ENCODE measurements around the gene ATP2B2.

ATP2B2 gene

DNA sequence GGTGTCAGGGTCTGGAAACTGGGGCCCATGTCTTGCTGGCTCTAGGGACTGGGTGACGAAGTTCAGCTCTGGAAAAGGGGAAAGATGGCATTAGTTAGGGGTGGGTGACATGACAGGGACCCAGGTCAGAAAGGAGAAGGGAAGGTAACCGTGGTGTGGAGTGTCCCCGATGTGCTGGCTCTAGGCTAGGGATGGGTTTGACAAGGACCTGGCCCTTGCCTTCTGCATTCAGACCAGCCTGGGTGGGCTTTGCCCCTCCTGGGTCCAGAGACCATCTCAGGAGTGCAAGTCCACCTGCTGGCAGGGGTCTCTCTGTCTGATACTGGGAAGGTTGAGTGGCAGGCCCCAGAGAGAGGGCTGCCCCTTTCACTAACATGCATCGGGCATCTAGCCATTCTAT, 28.7 kb upstream of the ATP2B2 start:
- no peak overlapping the region for H3K18ac ChIP-seq (ENCODE audit: low read length)
- no peaks in the 10 kb centered on the region for H3K4me1 ChIP-seq (ENCODE audit: control insufficient read depth in 1 of 2, insufficient read depth in 2 of 2, low read length in 2 of 2)
- no peak overlapping the region for H3K23ac ChIP-seq (ENCODE audit: low read length)
- H2AK5ac ChIP-seq (ENCODE audit: low read length), result no peak overlapping the region
- no peak overlapping the region for H2BK120ac ChIP-seq (ENCODE audit: insufficient read depth, low read length, poor library complexity)
- H2AFZ ChIP-seq (ENCODE audit: insufficient read depth, low read length, poor library complexity), result no peak overlapping the region
- H3K79me1 ChIP-seq (ENCODE audit: low read length), result no peaks in the 10 kb centered on the region
- H3K4me3 ChIP-seq (ENCODE audit: low read depth, low read length), result no peak overlapping the region
- no peak for DNase-seq
- no peaks in the 10 kb centered on the region for H3K79me2 ChIP-seq (ENCODE audit: control insufficient read depth, insufficient read depth, low read length, poor library complexity)
- H3K14ac ChIP-seq (ENCODE audit: low read length), result no peak overlapping the region
- H3K4ac ChIP-seq (ENCODE audit: low read depth, low read length), result no peak overlapping the region
- H4K91ac ChIP-seq (ENCODE audit: low read depth, low read length), result no peak overlapping the region
- no CpG with 5 or more reads among the region's 4 CpGs for WGBS (ENCODE audit: extremely low coverage, insufficient coverage, insufficient read length)
- no peak overlapping the region for H4K12ac ChIP-seq (ENCODE audit: low read depth, low read length)
- H3K27ac ChIP-seq (ENCODE audit: low read depth, low read length), result no peak overlapping the region
- no peak overlapping the region for H2BK5ac ChIP-seq (ENCODE audit: low read depth, low read length, poor library complexity)
- H3K36me3 ChIP-seq (ENCODE audit: control insufficient read depth in 1 of 2, insufficient read depth in 2 of 2, low read length in 2 of 2), result no peaks in the 10 kb centered on the region
- H3K9me3 ChIP-seq (ENCODE audit: insufficient read depth, low read depth, low read length), result no peaks in the 10 kb centered on the region
- no peak overlapping the region for H2BK12ac ChIP-seq (ENCODE audit: low read length)
- no peak overlapping the region for H3K9ac ChIP-seq (ENCODE audit: low read length)
- H3K4me2 ChIP-seq (ENCODE audit: low read length), result no peak overlapping the region
- no peaks in the 10 kb centered on the region for H3K27me3 ChIP-seq (ENCODE audit: insufficient read depth, low read length)
- no peak overlapping the region for H4K8ac ChIP-seq (ENCODE audit: low read depth, low read length)

DNA sequence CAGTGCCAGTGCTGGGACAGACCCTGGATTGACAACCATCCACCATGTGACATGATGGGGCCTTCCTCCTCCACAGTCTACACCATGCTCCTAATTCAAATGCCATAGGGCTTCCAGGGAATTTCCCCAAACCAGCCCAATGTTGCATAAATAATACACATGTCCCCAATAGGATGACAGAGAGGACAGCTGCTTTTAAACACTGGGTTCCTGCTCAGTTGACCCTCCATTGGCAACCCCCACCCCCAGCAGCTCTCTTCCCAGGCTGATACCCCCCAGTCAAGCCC, 28.3 kb upstream of the ATP2B2 start:
- Histone ChIP-seq H2BK12ac (ENCODE audit: low read length) (no peak overlapping the region), H3K23ac (ENCODE audit: low read length) (no peak overlapping the region), H3K79me2 (ENCODE audit: control insufficient read depth, insufficient read depth, low read length, poor library complexity) (no peaks in the 10 kb centered on the region), H4K12ac (ENCODE audit: low read depth, low read length) (no peak overlapping the region), H4K91ac (ENCODE audit: low read depth, low read length) (no peak overlapping the region), H3K79me1 (ENCODE audit: low read length) (no peaks in the 10 kb centered on the region), H3K4me2 (ENCODE audit: low read length) (no peak overlapping the region), H3K9ac (ENCODE audit: low read length) (no peak overlapping the region), H3K4ac (ENCODE audit: low read depth, low read length) (no peak overlapping the region), H4K8ac (ENCODE audit: low read depth, low read length) (no peak overlapping the region), H3K36me3 (ENCODE audit: control insufficient read depth in 1 of 2, insufficient read depth in 2 of 2, low read length in 2 of 2) (no peaks in the 10 kb centered on the region), H2BK5ac (ENCODE audit: low read depth, low read length, poor library complexity) (no peak overlapping the region), H2AFZ (ENCODE audit: insufficient read depth, low read length, poor library complexity) (no peak overlapping the region), H3K9me3 (ENCODE audit: insufficient read depth, low read depth, low read length) (no peaks in the 10 kb centered on the region), H3K4me3 (ENCODE audit: low read depth, low read length) (no peak overlapping the region), H2BK120ac (ENCODE audit: insufficient read depth, low read length, poor library complexity) (no peak overlapping the region), H2AK5ac (ENCODE audit: low read length) (no peak overlapping the region), H3K27me3 (ENCODE audit: insufficient read depth, low read length) (no peaks in the 10 kb centered on the region), H3K18ac (ENCODE audit: low read length) (no peak overlapping the region), H3K14ac (ENCODE audit: low read length) (no peak overlapping the region), H3K4me1 (ENCODE audit: control insufficient read depth in 1 of 2, insufficient read depth in 2 of 2, low read length in 2 of 2) (no peaks in the 10 kb centered on the region), H3K27ac (ENCODE audit: low read depth, low read length) (no peak overlapping the region)
- DNase-seq, result no peak

DNA sequence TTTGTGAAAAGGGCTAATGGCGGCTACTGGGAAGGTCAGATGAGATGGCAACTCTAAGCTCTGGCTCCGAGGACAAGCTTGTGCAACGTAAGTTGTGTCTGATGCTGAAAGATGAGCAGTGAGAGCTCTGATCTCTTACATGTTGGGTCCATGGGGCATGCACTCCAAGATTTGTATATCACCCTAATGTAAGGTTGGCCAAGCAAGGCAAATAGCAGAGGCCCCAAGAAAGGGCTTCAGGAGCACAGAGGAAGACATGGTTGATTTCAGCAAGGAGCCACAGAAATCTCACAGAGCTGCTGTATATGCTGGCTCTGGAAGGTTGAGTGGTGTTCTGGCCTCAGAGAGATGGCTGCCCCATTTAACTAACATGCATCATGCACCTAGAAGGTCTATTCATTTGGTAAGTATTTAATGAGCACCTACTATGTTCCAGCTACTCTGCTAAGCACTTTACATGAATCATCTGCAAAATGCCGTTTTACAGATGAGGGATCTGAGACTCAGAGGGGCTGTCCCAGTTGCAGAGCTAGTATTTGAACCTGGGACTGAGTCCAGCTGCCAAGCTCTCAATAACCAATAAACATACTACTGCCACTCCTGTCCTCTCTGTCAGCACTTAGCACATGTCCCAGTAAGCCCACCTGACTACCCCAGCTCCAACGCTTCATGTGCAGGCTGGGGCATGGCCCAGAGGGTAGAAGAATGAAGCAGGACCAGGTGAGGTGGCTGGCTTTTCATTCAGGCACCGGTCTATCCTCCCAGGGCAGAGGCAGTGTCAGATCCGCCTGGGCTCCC, 27.8 kb upstream of the ATP2B2 start:
- WGBS (ENCODE audit: extremely low coverage, insufficient coverage, insufficient read length), result no CpG with 5 or more reads among the region's 7 CpGs
- Histone ChIP-seq H3K4me3 (ENCODE audit: low read depth, low read length) (no peak overlapping the region), H4K12ac (ENCODE audit: low read depth, low read length) (no peak overlapping the region)

DNA sequence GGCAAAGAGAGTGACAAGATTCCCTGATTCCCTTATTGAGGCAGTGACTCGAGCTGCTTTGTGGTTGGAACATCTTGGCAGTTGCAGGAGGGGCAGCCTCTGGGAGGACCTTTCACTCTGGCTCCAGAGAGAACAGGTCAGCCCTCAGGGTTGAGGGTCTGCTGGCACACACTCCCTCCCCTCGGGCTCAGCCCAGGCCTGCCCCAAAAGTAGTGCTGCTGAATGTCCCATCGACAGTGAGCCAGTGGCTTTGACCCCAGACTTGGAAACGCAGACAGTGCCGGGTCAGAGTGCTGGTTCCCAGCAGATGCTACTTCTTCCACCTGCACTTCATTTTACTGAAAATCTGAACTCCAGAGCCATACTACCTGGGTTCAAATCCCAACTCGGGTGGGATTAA, 25.6 kb upstream of the ATP2B2 start:
- H2AFZ ChIP-seq (ENCODE audit: insufficient read depth, low read length, poor library complexity), result no peak overlapping the region
- no peak overlapping the region for H3K18ac ChIP-seq (ENCODE audit: low read length)
- no peaks in the 10 kb centered on the region for H3K4me1 ChIP-seq (ENCODE audit: control insufficient read depth in 1 of 2, insufficient read depth in 2 of 2, low read length in 2 of 2)
- no peaks in the 10 kb centered on the region for H3K27me3 ChIP-seq (ENCODE audit: insufficient read depth, low read length)
- no peak overlapping the region for H3K9ac ChIP-seq (ENCODE audit: low read length)
- no peaks in the 10 kb centered on the region for H3K9me3 ChIP-seq (ENCODE audit: insufficient read depth, low read depth, low read length)
- no peak overlapping the region for H4K8ac ChIP-seq (ENCODE audit: low read depth, low read length)
- no peak overlapping the region for H3K23ac ChIP-seq (ENCODE audit: low read length)
- H3K14ac ChIP-seq (ENCODE audit: low read length), result no peak overlapping the region
- H2BK12ac ChIP-seq (ENCODE audit: low read length), result no peak overlapping the region
- H3K27ac ChIP-seq (ENCODE audit: low read depth, low read length), result no peak overlapping the region
- no peak overlapping the region for H2AK5ac ChIP-seq (ENCODE audit: low read length)
- no peaks in the 10 kb centered on the region for H3K36me3 ChIP-seq (ENCODE audit: control insufficient read depth in 1 of 2, insufficient read depth in 2 of 2, low read length in 2 of 2)
- no peak overlapping the region for H2BK5ac ChIP-seq (ENCODE audit: low read depth, low read length, poor library complexity)
- H3K79me2 ChIP-seq (ENCODE audit: control insufficient read depth, insufficient read depth, low read length, poor library complexity), result no peaks in the 10 kb centered on the region
- no CpG with 5 or more reads among the region's 6 CpGs for WGBS (ENCODE audit: extremely low coverage, insufficient coverage, insufficient read length)
- H4K12ac ChIP-seq (ENCODE audit: low read depth, low read length), result no peak overlapping the region
- no peak overlapping the region for H3K4ac ChIP-seq (ENCODE audit: low read depth, low read length)
- H3K4me2 ChIP-seq (ENCODE audit: low read length), result no peak overlapping the region
- H4K91ac ChIP-seq (ENCODE audit: low read depth, low read length), result no peak overlapping the region
- no peak overlapping the region for H2BK120ac ChIP-seq (ENCODE audit: insufficient read depth, low read length, poor library complexity)
- H3K4me3 ChIP-seq (ENCODE audit: low read depth, low read length), result no peak overlapping the region
- H3K79me1 ChIP-seq (ENCODE audit: low read length), result no peaks in the 10 kb centered on the region
- DNase-seq, result no peak

More for the DNA sequence above, 27.8 kb upstream of the ATP2B2 start:
- H2BK5ac ChIP-seq (ENCODE audit: low read depth, low read length, poor library complexity), result no peak overlapping the region
- H3K27me3 ChIP-seq (ENCODE audit: insufficient read depth, low read length), result no peaks in the 10 kb centered on the region
- H2AFZ ChIP-seq (ENCODE audit: insufficient read depth, low read length, poor library complexity), result no peak overlapping the region
- H2BK120ac ChIP-seq (ENCODE audit: insufficient read depth, low read length, poor library complexity), result no peak overlapping the region
- H3K79me2 ChIP-seq (ENCODE audit: control insufficient read depth, insufficient read depth, low read length, poor library complexity), result no peaks in the 10 kb centered on the region
- H3K36me3 ChIP-seq (ENCODE audit: control insufficient read depth in 1 of 2, insufficient read depth in 2 of 2, low read length in 2 of 2), result no peaks in the 10 kb centered on the region
- H3K4ac ChIP-seq (ENCODE audit: low read depth, low read length), result no peak overlapping the region
- H3K79me1 ChIP-seq (ENCODE audit: low read length), result no peaks in the 10 kb centered on the region
- no peak overlapping the region for H3K23ac ChIP-seq (ENCODE audit: low read length)
- H4K8ac ChIP-seq (ENCODE audit: low read depth, low read length), result no peak overlapping the region
- H3K18ac ChIP-seq (ENCODE audit: low read length), result no peak overlapping the region
- H2AK5ac ChIP-seq (ENCODE audit: low read length), result no peak overlapping the region
- DNase-seq, result no peak
- no peak overlapping the region for H3K4me2 ChIP-seq (ENCODE audit: low read length)
- no peaks in the 10 kb centered on the region for H3K4me1 ChIP-seq (ENCODE audit: control insufficient read depth in 1 of 2, insufficient read depth in 2 of 2, low read length in 2 of 2)
- H3K14ac ChIP-seq (ENCODE audit: low read length), result no peak overlapping the region
- H3K9me3 ChIP-seq (ENCODE audit: insufficient read depth, low read depth, low read length), result no peaks in the 10 kb centered on the region
- H2BK12ac ChIP-seq (ENCODE audit: low read length), result no peak overlapping the region
- no peak overlapping the region for H3K27ac ChIP-seq (ENCODE audit: low read depth, low read length)
- no peak overlapping the region for H4K91ac ChIP-seq (ENCODE audit: low read depth, low read length)
- H3K9ac ChIP-seq (ENCODE audit: low read length), result no peak overlapping the region
